Measurements from ENCODE around the gene IRAK1. TPM values are rescaled to one million over a fixed set of nuclear protein-coding genes. Genes with fewer than 3 reads are reported as not detected.

The IRAK1 gene
- total and polyA plus RNA-seq, 12 donors, result 36.9 to 142 (median 88.8) TPM

GRCh38 chrX:154036513-154036912, 16.8 kb upstream of the IRAK1 start:
- DNase-seq, result no peak
- TF ChIP-seq CTCF (IDR thresholded peaks at IDR 0.05), result no peak
- no peak for TF ChIP-seq POLR2A (IDR thresholded peaks at IDR 0.05)
- intact Hi-C loops (cut with DNase I), result no loop called here

GRCh38 chrX:154033848-154034247, 14.1 kb upstream of the IRAK1 start:
- 76 to 100% (median 86%) methylated on average over 1 to 2 of the region's 2 CpGs for WGBS, 4 donors
- no peak overlapping the region for H3K4me3 ChIP-seq
- DNase-seq, result no peak
- TF ChIP-seq CTCF (IDR thresholded peaks at IDR 0.05) (no peak), POLR2A (IDR thresholded peaks at IDR 0.05) (no peak)
- H3K27ac ChIP-seq, result no peak overlapping the region
- peaks cover 10% of the 10 kb centered on the region for H3K27me3 ChIP-seq
- intact Hi-C loops (cut with DNase I), result no loop called here
- H3K9me3 ChIP-seq (replicated peaks in 1 of 3), result no peaks in the 10 kb centered on the region
- H3K36me3 ChIP-seq (replicated peaks in 1 of 2), result peaks cover 0 to 25% of the 10 kb centered on the region in 2 donors
- peaks cover 0 to 4% of the 10 kb centered on the region in 2 donors for H3K4me1 ChIP-seq (replicated peaks in 1 of 2)

More at GRCh38 chrX:154036513-154036912, 16.8 kb upstream of the IRAK1 start:
- H3K4me1 ChIP-seq (replicated peaks in 1 of 2), result peaks cover 0 to 12% of the 10 kb centered on the region in 2 donors
- peaks cover 0 to 6% of the 10 kb centered on the region in 2 donors for H3K36me3 ChIP-seq (replicated peaks in 1 of 2)
- H3K27me3 ChIP-seq, result peaks cover 10% of the 10 kb centered on the region
- H3K9me3 ChIP-seq (replicated peaks in 1 of 3), result no peaks in the 10 kb centered on the region
- WGBS, 4 donors, result 73 to 94% (median 81%) methylated on average over 7 to 8 of the region's 8 CpGs
- no peak overlapping the region for H3K27ac ChIP-seq
- H3K4me3 ChIP-seq, result no peak overlapping the region

- no peak for TF ChIP-seq CTCF (IDR thresholded peaks at IDR 0.05)
- TF ChIP-seq POLR2A (IDR thresholded peaks at IDR 0.05), result no peak
- DNase-seq, result no peak
- 59 to 82% (median 63%) methylated on average over 6 to 9 of the region's 9 CpGs; no CpG with 5 or more reads in 1 of the 4 donors for WGBS, 4 donors
- Histone ChIP-seq H3K27ac (no peak overlapping the region), H3K9me3 (replicated peaks in 1 of 3) (no peaks in the 10 kb centered on the region), H3K4me3 (no peak overlapping the region), H3K36me3 (replicated peaks in 1 of 2) (peaks cover 0 to 25% of the 10 kb centered on the region in 2 donors), H3K4me1 (replicated peaks in 1 of 2) (peaks cover 6 to 11% of the 10 kb centered on the region in 2 donors), H3K27me3 (peaks cover 10% of the 10 kb centered on the region)
- intact Hi-C loops (cut with DNase I), result no loop called here
Measured at GRCh38 chrX:154032653-154033052, 13.0 kb upstream of the IRAK1 start.

- TF ChIP-seq CTCF (IDR thresholded peaks at IDR 0.05) (no peak), POLR2A (IDR thresholded peaks at IDR 0.05) (no peak)
- H3K4me3 ChIP-seq, result no peak overlapping the region
- no peak for DNase-seq
- H3K4me1 ChIP-seq (replicated peaks in 1 of 2), result peaks cover 6 to 11% of the 10 kb centered on the region in 2 donors
- H3K9me3 ChIP-seq (replicated peaks in 1 of 3), result no peaks in the 10 kb centered on the region
- H3K27ac ChIP-seq, result peak overlapping the region in 1 of 5 donors; percentile 10
- H3K36me3 ChIP-seq (replicated peaks in 1 of 2), result peaks cover 0 to 25% of the 10 kb centered on the region in 2 donors
- H3K27me3 ChIP-seq, result peaks cover 10% of the 10 kb centered on the region
- intact Hi-C loops (cut with DNase I), result no loop called here
- WGBS, 4 donors, result 70 to 89% (median 78%) methylated on average over 11 of the region's 11 CpGs
Measured at GRCh38 chrX:154032160-154032559, 12.5 kb upstream of the IRAK1 start.
